GM19239 (cell line): ENCODE results near the gene NAALADL2.
"Not testable (repeated sequence)": the region's sequence is repeated elsewhere in the genome, so short reads cannot be mapped to it uniquely, and the experiment has no call there.

Experiments
- DNase-seq: peaks from one replicate; pipeline ENCODE4 v3.0.0; 2011; ENCODE audit warnings: low spot score; ENCODE audit not compliant: insufficient read length
- FAIRE-seq: peaks from 2 replicates; lab custom pipeline; 2011; peaks lifted over from hg19 to GRCh38; lab: Jason Lieb, UNC

Gene NAALADL2

DNA sequence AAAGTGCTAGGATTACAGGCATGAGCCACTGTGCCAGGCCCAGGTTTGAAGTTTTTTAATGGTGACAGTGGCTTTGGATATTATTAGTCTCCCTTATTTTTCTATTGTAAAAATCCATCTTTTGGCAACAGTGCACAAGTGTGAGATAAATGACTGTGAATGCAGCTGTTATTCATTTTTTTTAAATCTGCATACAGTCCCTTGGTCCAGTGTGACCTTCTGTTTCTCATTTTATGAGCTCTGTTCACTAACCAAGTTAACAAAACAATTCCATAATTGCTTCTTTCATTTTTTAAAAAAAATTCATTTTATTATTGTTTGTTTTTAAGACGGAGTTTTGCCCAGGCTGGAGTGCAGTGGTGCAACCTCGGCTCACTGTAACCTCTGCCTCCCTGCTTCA, 381.8 kb downstream of the NAALADL2 start:
- DNase-seq, result no peak
- FAIRE-seq, result no peak

GRCh38 chr3:175242243-175242642, 383.1 kb downstream of the NAALADL2 start:
- DNase-seq (no peak), FAIRE-seq (no peak)

DNA sequence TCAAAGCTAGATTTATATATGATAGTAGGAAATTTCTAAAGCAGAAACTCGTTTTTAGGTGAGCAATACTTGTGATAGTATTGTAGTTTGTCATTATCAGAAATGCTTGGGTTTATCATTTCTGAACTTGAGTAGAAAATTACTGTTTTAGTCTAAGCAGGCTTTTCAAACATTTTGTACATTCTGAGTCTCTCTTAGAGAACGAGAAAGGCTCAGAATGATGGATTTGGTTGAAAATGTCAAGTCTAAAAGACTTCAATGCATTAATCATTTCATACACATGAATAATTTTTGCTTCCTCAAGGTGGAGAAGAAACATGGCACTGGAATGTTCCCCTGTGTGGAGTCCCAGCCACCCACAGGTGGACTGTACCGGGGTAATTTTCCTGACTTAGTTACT, 387.1 kb downstream of the NAALADL2 start:
- FAIRE-seq (no peak), DNase-seq (no peak)

GRCh38 chr3:175246766-175247165, 387.6 kb downstream of the NAALADL2 start:
- DNase-seq, result no peak
- FAIRE-seq, result no peak

DNA sequence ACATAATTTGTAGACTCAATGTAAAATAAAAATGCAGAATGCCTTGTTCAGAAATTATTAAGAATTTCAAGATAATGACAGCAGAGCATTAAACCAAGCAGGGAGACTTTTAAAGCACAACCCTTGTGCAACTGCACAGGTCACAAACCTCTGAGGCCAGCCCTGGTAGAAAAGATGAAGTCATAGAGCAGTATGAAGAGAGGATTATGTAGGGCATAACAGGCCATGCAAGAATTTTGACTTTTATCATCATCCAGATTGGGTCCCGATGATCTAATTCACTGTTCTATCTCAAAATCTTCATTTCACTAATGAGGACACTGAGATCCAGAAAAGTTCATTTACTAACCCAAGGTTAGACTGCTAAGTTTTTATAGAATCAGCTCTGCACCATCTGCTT, 388.5 kb downstream of the NAALADL2 start:
- DNase-seq (no peak), FAIRE-seq (no peak)

DNA sequence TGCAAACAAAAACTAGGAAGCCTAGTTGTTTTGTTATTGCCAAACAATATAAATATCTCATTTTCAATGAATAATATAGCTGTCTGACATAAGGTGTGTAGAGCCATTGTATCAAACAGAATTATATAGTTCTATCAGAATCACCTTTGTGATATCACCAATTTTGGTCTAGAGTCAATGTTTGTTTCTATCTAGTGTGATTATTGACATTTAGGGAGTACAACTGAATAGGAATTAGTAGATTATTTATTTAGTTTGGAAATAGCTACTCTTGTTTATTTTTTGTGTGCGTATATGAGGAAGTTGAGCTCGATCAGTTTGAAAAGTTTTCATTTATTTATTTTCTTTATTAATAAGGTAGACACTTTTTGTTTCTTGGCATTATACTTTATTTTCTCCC, 389.7 kb downstream of the NAALADL2 start:
- FAIRE-seq (no peak), DNase-seq (no peak)

DNA sequence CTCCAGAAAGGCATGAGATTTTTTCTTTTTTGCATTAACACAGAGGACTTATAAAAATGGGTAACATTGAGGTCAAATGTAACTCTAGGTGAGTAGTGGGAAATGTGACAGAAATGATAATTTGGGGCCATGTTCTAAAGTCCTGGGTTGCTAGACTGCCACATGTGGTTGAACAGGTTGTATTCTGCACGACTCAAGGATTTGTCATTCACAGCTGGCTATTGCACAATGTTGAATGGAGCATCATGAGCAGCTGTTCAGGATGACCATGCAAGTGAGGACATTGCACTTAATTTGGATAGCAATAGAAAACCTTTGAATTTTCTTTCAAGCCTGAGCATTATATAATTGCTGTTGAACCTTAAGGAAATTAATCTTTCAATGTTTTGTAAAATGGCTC, 396.6 kb downstream of the NAALADL2 start:
- DNase-seq (no peak), FAIRE-seq (no peak)

DNA sequence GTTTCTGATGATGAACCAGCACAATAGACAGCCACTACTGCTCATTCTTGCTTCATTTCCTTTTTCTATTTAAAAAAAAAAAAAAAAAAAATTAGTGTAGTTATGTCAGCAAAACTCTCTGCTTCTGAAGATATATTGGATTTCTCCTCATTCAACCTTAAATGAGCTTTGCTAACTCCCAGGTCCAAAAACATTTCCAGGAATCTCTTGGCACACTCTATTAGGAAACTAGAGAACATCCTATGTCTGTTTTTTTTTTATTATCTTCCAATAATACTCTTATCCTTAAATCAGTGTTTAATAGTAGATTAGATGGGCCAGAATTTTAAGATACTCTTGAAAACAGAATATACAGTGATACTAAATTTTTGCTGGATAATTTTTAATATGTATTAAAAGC, 398.0 kb downstream of the NAALADL2 start:
- no peak for FAIRE-seq
- no peak for DNase-seq

DNA sequence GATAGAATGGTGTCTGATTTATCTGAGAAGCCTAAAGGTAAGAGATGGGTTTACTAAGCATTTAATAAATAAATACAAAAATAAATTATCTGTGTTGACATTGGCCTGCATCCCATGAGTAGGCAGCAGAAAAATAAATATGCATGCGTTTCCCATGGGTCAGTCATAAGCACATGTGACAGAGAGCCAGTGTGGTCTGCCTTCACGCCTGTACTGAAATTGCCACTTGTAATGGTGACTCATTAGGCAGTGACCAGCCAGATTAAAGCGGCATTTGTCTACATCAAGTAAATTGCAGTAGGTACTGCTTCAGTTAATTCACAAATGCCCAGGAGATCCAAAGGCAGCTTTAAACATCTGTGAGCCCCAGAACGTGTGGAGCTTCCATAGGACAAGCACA, 399.6 kb downstream of the NAALADL2 start:
- FAIRE-seq, result no peak

DNA sequence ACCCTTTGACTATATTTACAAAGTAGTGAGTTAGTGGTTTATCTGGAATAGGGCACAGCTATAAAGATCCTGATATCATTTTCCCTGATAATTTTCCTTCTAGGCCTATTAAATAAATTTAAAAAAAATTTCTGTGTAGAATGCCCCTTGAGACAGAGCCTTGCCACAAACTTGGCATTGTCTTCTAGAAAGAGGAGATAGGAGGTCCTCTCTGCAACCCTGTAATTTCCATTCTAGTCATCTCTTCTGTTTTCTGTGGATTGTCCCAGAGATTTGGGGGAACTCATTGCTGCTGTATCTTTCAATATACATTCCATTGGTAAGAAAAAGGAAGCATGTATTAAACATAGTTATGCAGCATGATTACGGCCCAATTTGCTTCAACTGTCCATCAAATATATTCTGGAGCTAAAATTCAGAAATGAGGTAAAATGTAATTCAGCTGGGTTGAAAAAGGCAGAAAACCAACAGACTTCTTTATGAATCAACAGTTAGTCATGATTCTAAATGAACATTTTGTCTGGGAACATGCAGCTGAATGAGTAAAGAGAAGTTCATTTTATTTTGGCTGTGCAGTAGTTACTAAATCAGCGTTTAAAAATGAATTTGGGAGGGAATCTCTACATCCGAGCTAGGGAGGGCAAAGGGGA, 401.1 kb downstream of the NAALADL2 start:
- FAIRE-seq (no peak), DNase-seq (no peak)

More for the DNA sequence above, 399.6 kb downstream of the NAALADL2 start:
- no peak for DNase-seq

DNA sequence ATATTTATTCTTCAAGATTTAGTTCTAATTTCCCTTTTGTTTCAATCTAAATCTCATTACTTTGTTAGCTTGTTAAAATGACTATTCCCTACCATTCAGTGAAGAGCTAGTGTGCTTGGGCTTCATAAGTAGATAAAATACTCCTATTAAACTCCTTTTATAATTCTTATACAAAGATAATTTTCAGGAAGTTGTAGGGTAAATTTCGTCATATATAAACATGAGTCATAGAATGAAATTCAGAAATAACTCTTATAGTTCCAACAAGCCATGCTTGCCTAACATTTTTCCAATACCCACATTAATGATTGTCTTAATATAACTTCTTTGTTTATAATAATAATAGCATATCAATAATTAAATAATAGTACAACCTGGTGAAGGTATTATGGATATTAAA, 407.3 kb downstream of the NAALADL2 start:
- no peak for DNase-seq
- FAIRE-seq, result no peak

- FAIRE-seq (no peak), DNase-seq (no peak)
Measured at GRCh38 chr3:175267121-175267531, 408.0 kb downstream of the NAALADL2 start.

GRCh38 chr3:175267561-175267960, 408.4 kb downstream of the NAALADL2 start:
- no peak for FAIRE-seq
- no peak for DNase-seq

DNA sequence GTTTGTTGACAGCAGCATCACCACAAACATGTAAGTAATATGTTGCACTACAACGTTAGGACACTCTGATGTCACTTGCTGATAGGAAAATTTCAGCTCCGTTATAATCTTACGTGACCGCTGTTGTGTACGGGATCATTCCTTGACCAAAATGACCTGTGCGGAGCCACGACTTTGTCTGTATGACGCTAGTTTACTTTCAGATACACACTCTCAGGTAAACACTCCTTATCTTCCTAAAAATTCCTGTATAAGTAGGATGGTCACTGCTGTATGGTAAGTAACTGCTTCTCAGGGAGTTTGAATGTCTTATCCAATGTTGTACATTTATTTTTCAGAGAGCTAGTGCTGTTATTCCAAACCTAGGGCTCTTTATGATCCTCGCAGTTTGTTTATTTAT, 410.3 kb downstream of the NAALADL2 start:
- FAIRE-seq (no peak), DNase-seq (no peak)

DNA sequence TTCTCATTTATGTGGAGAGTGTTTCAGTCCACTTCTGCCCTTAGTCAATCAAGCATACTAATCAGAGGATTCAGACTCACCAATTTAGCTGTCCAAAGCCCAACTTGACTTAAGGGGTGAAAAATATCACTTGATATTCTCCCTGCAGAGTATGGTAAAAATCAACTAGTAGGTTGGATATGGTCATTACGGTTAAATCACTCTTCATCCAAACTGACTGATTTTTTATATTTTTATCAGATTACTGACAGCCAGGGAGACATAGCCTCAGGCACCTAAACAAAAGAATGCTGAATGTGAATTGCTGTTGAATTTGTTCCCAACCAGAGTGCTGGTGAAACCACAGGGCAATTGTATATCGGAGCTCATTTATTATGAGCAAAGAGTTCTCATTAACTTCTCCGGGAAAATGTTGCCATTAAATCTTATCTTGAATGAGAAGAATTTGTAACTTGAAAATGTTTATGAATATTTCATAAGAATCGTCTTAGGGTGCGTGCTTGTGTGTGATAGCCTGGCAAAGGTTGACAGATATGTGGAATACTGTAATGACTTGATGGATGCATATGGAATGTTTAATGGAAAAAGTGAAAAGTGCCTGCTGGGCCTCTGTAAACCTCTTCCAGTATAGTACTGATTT, 411.2 kb downstream of the NAALADL2 start:
- FAIRE-seq (no peak), DNase-seq (no peak)

GRCh38 chr3:175270866-175271265, 411.7 kb downstream of the NAALADL2 start:
- FAIRE-seq (no peak), DNase-seq (no peak)

DNA sequence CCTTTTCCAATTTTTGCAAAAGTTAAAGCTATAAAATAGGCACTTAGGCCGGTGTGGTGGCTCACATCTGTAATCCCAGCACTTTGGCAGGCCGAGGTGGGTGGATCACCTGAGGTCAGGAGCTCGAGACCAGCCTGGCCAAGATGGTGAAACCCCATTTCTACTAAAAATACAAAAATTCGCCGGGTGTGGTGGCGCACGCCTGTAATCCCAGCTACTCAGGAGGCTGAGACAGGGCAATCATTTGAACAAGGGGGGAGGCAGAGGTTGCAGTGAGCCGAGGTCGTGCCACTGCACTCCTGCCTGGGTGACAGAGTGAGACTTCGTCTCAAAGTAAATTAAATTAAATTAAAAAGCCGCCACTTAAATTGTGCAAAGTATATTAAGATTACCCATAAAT, 412.3 kb downstream of the NAALADL2 start:
- FAIRE-seq, DNase-seq: not testable (repeated sequence)

DNA sequence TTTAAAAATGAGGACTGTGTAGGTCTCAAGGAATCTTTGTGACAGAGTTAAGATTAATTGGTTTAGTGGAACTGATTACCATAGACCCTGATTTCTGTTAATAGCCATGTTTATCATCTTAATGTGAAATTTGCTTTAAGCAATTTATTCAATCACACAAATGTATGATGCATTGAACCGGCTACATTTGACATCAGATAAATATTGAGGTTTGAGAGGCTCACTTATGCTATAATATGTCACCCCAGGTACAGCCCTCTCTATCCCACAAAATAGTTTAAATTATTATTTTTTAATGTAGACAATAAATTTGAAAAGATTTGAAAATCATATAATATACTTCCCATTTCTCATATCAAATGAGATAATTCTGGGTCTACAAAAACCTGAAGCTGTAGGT, 413.3 kb downstream of the NAALADL2 start:
- no peak for FAIRE-seq
- no peak for DNase-seq

DNA sequence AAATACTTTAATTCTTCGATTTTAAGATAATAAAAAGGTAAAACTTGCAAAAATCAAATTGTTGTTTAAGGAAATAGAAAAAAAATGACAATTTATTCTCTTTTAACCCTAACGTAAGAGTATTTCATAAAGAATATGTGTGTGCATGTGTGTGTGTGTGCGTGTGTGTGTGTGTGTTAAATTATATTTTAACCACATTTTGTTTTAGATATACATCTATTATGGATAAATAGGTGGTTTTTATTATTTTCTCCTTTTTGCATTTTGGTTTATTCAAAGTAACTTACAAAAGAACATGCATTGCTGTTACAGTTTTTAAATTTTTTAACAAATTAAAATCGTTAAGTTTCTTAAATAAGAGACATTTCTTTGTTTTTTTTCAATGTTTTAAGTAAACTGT, 414.4 kb downstream of the NAALADL2 start:
- FAIRE-seq, result no peak

GRCh38 chr3:175274056-175274455, 414.9 kb downstream of the NAALADL2 start:
- DNase-seq (no peak), FAIRE-seq (no peak)

More for the DNA sequence above, 414.4 kb downstream of the NAALADL2 start:
- no peak for DNase-seq

DNA sequence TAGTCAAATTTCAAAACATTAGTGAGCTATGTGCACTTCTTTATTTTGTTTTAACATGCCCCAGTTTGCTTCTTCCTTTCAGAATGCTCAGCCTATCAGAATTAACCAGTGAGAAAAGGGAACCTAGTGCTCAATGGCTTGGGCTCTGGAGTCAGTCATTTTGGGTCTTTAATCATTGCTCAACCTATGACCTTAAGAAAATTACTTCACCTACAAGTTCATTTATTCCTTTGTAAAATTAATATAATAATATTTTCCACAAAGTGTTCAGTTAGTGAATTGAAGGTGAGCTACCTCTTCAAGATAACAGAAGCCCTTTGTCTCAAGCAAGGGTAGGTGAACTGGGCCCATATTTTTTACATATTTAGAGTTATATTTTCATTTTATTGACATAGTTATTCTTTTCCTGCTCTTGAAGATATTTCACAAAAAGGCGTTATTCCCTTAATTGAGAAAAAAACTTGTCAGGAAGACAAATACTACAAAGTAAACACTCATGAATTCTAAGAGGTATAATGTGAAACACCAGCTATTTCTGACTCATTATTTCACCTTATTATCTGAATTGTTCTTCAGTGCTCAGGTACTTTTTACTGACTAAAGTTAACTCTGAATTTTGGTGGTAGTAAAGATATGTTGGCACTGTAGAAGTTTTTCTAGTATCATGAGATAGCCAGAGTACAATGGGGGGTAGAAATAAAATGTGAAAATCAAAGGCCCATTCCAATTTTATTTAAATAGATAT, 415.5 kb downstream of the NAALADL2 start:
- no peak for FAIRE-seq
- DNase-seq, result no peak
